ENCODE measurements around the gene KRT73. TPM values are rescaled to one million over a fixed set of nuclear protein-coding genes. Genes with fewer than 3 reads are reported as not detected.

Gene KRT73
- total RNA-seq, 1 experiment from 2014 or later, result not detected

- DNase-seq (ENCODE audit: low spot score) (no peak), ATAC-seq (no peak)
- ChIA-PET POLR2A (no interaction called here), CTCF (interaction anchor here (0.7 to 2.4 kb wide), 3 partner anchors 220 to 235 kb away, joined by 3 to 8 read pairs (median 5); no protein-coding TSS in a partner anchor)
- TF ChIP-seq JAZF1 (CRISPR knock-in tag; IDR thresholded peaks at IDR 0.05) (no peak), NR2C2 (CRISPR knock-in tag; IDR thresholded peaks at IDR 0.05) (no peak), HMGA2 (CRISPR knock-in tag; IDR thresholded peaks at IDR 0.05) (no peak), CREM (CRISPR knock-in tag; IDR thresholded peaks at IDR 0.05) (no peak), ATF1 (CRISPR knock-in tag; IDR thresholded peaks at IDR 0.05) (no peak), NFE2L1 (CRISPR knock-in tag; IDR thresholded peaks at IDR 0.05) (no peak), SMAD3 (CRISPR knock-in tag; IDR thresholded peaks at IDR 0.05; ENCODE audit: borderline replicate concordance) (no peak), NFATC4 (CRISPR knock-in tag; IDR thresholded peaks at IDR 0.05) (no peak), PRDM15 (CRISPR knock-in tag; IDR thresholded peaks at IDR 0.05) (no peak)
- TF ChIP-seq, protein P1, sequence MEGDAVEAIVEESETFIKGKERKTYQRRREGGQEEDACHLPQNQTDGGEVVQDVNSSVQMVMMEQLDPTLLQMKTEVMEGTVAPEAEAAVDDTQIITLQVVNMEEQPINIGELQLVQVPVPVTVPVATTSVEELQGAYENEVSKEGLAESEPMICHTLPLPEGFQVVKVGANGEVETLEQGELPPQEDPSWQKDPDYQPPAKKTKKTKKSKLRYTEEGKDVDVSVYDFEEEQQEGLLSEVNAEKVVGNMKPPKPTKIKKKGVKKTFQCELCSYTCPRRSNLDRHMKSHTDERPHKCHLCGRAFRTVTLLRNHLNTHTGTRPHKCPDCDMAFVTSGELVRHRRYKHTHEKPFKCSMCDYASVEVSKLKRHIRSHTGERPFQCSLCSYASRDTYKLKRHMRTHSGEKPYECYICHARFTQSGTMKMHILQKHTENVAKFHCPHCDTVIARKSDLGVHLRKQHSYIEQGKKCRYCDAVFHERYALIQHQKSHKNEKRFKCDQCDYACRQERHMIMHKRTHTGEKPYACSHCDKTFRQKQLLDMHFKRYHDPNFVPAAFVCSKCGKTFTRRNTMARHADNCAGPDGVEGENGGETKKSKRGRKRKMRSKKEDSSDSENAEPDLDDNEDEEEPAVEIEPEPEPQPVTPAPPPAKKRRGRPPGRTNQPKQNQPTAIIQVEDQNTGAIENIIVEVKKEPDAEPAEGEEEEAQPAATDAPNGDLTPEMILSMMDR (IDR thresholded peaks at IDR 0.05), result no peak
- TF ChIP-seq, protein P2, sequence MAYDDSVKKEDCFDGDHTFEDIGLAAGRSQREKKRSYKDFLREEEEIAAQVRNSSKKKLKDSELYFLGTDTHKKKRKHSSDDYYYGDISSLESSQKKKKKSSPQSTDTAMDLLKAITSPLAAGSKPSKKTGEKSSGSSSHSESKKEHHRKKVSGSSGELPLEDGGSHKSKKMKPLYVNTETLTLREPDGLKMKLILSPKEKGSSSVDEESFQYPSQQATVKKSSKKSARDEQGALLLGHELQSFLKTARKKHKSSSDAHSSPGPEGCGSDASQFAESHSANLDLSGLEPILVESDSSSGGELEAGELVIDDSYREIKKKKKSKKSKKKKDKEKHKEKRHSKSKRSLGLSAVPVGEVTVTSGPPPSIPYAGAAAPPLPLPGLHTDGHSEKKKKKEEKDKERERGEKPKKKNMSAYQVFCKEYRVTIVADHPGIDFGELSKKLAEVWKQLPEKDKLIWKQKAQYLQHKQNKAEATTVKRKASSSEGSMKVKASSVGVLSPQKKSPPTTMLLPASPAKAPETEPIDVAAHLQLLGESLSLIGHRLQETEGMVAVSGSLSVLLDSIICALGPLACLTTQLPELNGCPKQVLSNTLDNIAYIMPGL (CRISPR knock-in tag; IDR thresholded peaks at IDR 0.05), result no peak
- TF ChIP-seq, protein P3, sequence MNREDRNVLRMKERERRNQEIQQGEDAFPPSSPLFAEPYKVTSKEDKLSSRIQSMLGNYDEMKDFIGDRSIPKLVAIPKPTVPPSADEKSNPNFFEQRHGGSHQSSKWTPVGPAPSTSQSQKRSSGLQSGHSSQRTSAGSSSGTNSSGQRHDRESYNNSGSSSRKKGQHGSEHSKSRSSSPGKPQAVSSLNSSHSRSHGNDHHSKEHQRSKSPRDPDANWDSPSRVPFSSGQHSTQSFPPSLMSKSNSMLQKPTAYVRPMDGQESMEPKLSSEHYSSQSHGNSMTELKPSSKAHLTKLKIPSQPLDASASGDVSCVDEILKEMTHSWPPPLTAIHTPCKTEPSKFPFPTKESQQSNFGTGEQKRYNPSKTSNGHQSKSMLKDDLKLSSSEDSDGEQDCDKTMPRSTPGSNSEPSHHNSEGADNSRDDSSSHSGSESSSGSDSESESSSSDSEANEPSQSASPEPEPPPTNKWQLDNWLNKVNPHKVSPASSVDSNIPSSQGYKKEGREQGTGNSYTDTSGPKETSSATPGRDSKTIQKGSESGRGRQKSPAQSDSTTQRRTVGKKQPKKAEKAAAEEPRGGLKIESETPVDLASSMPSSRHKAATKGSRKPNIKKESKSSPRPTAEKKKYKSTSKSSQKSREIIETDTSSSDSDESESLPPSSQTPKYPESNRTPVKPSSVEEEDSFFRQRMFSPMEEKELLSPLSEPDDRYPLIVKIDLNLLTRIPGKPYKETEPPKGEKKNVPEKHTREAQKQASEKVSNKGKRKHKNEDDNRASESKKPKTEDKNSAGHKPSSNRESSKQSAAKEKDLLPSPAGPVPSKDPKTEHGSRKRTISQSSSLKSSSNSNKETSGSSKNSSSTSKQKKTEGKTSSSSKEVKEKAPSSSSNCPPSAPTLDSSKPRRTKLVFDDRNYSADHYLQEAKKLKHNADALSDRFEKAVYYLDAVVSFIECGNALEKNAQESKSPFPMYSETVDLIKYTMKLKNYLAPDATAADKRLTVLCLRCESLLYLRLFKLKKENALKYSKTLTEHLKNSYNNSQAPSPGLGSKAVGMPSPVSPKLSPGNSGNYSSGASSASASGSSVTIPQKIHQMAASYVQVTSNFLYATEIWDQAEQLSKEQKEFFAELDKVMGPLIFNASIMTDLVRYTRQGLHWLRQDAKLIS (CRISPR knock-in tag; IDR thresholded peaks at IDR 0.05; ENCODE audit: borderline replicate concordance), result no peak
- TF ChIP-seq, protein P4, sequence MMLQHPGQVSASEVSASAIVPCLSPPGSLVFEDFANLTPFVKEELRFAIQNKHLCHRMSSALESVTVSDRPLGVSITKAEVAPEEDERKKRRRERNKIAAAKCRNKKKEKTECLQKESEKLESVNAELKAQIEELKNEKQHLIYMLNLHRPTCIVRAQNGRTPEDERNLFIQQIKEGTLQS (CRISPR knock-in tag; conservative IDR thresholded peaks at IDR 0.05), result no peak
- TF ChIP-seq, protein P5, sequence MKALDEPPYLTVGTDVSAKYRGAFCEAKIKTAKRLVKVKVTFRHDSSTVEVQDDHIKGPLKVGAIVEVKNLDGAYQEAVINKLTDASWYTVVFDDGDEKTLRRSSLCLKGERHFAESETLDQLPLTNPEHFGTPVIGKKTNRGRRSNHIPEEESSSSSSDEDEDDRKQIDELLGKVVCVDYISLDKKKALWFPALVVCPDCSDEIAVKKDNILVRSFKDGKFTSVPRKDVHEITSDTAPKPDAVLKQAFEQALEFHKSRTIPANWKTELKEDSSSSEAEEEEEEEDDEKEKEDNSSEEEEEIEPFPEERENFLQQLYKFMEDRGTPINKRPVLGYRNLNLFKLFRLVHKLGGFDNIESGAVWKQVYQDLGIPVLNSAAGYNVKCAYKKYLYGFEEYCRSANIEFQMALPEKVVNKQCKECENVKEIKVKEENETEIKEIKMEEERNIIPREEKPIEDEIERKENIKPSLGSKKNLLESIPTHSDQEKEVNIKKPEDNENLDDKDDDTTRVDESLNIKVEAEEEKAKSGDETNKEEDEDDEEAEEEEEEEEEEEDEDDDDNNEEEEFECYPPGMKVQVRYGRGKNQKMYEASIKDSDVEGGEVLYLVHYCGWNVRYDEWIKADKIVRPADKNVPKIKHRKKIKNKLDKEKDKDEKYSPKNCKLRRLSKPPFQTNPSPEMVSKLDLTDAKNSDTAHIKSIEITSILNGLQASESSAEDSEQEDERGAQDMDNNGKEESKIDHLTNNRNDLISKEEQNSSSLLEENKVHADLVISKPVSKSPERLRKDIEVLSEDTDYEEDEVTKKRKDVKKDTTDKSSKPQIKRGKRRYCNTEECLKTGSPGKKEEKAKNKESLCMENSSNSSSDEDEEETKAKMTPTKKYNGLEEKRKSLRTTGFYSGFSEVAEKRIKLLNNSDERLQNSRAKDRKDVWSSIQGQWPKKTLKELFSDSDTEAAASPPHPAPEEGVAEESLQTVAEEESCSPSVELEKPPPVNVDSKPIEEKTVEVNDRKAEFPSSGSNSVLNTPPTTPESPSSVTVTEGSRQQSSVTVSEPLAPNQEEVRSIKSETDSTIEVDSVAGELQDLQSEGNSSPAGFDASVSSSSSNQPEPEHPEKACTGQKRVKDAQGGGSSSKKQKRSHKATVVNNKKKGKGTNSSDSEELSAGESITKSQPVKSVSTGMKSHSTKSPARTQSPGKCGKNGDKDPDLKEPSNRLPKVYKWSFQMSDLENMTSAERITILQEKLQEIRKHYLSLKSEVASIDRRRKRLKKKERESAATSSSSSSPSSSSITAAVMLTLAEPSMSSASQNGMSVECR (CRISPR knock-in tag; IDR thresholded peaks at IDR 0.05; ENCODE audit: borderline replicate concordance), result no peak
- TF ChIP-seq, protein P6, sequence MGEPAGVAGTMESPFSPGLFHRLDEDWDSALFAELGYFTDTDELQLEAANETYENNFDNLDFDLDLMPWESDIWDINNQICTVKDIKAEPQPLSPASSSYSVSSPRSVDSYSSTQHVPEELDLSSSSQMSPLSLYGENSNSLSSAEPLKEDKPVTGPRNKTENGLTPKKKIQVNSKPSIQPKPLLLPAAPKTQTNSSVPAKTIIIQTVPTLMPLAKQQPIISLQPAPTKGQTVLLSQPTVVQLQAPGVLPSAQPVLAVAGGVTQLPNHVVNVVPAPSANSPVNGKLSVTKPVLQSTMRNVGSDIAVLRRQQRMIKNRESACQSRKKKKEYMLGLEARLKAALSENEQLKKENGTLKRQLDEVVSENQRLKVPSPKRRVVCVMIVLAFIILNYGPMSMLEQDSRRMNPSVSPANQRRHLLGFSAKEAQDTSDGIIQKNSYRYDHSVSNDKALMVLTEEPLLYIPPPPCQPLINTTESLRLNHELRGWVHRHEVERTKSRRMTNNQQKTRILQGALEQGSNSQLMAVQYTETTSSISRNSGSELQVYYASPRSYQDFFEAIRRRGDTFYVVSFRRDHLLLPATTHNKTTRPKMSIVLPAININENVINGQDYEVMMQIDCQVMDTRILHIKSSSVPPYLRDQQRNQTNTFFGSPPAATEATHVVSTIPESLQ (CRISPR knock-in tag; IDR thresholded peaks at IDR 0.05), result no peak
- no peaks in the 10 kb centered on the region for H3K9me3 Mint-ChIP-seq
- no peak overlapping the region for H3K27ac Mint-ChIP-seq
- H3K4me3 Mint-ChIP-seq, result no peak overlapping the region
- no peaks in the 10 kb centered on the region; the same call in 1 of the 2 replicates for H3K27me3 Mint-ChIP-seq (ENCODE audit: low read depth)
- H3K4me1 Mint-ChIP-seq, result no peaks in the 10 kb centered on the region
- H3K36me3 Mint-ChIP-seq, result no peaks in the 10 kb centered on the region
Observed at GRCh38 chr12:52645120-52645761, 26.9 kb upstream of the KRT73 start.
